ENCODE data around the gene LGR4.
A peak's percentile ranks its signal among the peaks of the same experiment; 100 is the strongest.
"Not testable (repeated sequence)": the region's sequence is repeated elsewhere in the genome, so short reads cannot be mapped to it uniquely, and the experiment has no call there.

The LGR4 gene

DNA sequence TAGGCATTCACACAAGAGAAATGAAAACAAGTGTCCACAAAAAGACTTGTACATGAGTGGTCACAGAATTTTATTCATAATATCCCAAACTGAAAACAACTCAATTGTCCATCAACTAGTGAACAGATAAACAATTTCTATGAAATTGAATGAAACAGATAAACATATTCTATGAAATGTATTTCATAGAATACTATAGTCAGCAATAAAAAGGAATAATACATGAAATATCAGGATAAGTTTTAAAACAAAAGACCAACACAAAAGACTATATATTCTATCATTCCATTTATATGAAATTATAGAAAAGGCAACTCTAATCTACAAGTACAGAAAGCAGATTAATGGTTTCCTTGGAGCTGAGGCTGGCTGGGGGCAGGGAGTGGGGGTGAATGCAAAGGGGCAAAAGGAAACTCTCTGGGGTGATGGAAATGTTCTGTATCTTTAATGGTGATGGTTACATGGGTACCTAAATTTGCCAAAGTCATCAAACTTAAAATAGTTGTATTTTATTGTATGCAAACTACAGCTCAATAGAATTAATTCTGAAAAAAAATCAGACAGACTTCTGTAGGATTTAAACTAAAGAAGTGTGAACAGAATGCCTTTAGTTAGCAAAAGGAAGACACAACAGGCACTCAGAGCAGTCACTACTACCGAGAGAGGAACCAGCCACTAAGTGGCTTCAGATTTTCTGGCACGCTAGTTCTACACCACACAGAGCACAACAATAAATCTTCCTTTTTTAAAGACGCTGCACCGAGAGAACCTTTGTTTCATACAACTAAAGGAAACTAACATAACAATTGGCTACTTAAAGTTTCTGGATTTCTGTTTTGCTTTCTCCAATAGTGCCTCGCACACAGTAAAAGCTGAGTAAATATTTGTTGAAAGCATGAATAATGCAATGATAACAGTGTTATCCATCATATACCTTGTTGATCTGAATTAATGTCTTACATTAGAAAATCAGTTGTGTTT lies 124.9 kb downstream of the LGR4 start:
- peak overlapping the region; percentile 9 for H3K4me3 ChIP-seq (ENCODE audit: low read depth, low read length)
- no peak for DNase-seq (ENCODE audit: low read depth)
- TF ChIP-seq, protein P1, sequence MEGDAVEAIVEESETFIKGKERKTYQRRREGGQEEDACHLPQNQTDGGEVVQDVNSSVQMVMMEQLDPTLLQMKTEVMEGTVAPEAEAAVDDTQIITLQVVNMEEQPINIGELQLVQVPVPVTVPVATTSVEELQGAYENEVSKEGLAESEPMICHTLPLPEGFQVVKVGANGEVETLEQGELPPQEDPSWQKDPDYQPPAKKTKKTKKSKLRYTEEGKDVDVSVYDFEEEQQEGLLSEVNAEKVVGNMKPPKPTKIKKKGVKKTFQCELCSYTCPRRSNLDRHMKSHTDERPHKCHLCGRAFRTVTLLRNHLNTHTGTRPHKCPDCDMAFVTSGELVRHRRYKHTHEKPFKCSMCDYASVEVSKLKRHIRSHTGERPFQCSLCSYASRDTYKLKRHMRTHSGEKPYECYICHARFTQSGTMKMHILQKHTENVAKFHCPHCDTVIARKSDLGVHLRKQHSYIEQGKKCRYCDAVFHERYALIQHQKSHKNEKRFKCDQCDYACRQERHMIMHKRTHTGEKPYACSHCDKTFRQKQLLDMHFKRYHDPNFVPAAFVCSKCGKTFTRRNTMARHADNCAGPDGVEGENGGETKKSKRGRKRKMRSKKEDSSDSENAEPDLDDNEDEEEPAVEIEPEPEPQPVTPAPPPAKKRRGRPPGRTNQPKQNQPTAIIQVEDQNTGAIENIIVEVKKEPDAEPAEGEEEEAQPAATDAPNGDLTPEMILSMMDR (IDR thresholded peaks at IDR 0.05; ENCODE audit: control insufficient read depth, extremely low read depth, insufficient read depth) = no peak

DNA sequence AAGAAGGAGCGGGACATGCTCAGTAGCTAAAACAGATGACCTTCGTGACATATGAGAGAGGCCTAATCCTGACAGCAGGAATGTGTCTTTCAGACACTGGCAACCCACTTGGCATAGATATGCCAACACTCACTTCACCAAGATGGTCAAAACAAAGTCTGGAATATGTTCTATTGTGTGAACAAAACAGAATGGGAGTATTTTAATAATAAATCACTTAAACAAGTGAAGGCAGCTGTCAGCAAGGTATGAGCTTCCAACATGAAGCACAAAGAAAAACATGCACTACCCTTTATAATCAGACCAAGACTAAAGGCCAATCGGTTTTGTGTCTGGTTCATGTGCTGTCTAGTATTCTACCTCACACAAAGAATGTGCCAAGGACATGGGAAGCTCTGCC lies 132.6 kb downstream of the LGR4 start:
- DNase-seq (ENCODE audit: low read depth) = no peak
- H3K4me3 ChIP-seq (ENCODE audit: low read depth, low read length) = no peak overlapping the region
- TF ChIP-seq, protein P1 (IDR thresholded peaks at IDR 0.05; ENCODE audit: control insufficient read depth, extremely low read depth, insufficient read depth) = no peak

DNA sequence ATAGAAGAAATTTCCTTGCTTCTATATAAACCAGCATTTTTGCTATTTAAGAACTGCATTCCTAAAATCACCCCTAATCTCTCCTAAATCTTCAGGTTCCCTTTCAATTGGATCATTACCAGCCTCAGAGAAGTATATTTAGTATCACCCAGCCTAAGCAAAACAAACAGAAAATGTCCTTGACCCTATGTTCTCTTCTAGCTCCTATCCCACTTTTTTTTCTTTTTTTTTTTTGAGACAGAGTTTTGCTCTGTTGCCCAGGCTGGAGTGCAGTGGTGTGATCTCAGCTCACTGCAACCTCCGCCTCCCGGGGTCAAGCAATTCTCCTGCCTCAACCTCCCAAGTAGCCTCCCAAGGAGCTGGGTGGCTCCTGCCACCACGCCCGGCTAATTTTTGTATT lies 137.8 kb downstream of the LGR4 start:
- not testable (repeated sequence) for H3K4me3 ChIP-seq (ENCODE audit: low read depth, low read length); DNase-seq (ENCODE audit: low read depth)

DNA sequence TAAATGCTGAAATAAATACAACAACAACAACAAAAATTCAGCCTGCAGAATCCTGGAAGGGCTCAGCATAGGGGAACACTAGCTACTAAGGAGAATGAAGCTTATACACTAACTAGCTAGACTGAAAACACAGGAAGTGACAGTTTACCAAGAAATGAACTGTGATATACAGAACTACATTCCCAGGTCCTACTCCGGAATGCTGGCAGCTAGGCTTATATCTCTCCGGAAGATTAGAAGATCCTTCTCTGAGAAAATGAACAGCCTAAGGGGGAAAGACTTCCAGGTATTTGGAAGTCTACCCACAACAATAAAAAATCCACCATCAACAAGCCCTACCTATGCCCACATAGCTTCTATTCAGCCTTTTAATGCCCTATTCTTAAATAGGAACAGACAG lies 140.6 kb downstream of the LGR4 start:
- DNase-seq (ENCODE audit: low read depth) = no peak
- H3K4me3 ChIP-seq (ENCODE audit: low read depth, low read length) = no peak overlapping the region

DNA sequence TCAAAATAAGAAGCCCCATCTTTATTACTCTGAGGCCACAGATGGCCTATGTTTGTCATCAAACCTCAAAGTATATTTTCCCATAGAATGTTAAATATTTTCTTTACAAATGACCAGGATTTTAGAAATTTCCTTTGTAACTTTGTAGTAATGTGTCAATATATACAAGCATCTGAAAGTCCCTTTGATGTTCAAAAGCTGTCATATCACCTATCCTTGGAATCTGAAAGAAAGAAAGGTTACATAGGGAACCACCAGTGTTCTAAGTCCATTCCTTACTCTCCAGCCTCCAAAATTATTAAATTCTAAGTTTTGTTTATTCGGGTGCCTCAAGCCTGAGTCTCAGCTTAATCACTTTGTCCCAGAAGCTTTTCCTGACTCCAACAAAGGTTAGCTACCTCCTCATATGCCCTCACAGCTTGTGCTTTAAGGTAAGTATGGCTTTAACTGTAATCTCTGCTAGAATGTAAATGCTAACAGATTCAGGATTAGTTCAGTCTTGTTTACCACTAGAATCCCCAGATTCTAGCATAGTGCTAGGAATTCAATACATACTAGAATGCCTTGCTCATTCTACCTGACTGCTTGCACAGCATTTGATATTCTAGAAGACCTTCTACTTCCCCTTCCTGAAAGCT lies 141.8 kb downstream of the LGR4 start:
- no peak overlapping the region for H3K4me3 ChIP-seq (ENCODE audit: low read depth, low read length)
- DNase-seq (ENCODE audit: low read depth) = no peak
- TF ChIP-seq, protein P1 (IDR thresholded peaks at IDR 0.05; ENCODE audit: control insufficient read depth, extremely low read depth, insufficient read depth) = no peak

More for the DNA sequence above, 140.6 kb downstream of the LGR4 start:
- TF ChIP-seq, protein P1 (IDR thresholded peaks at IDR 0.05; ENCODE audit: control insufficient read depth, extremely low read depth, insufficient read depth) = no peak

DNA sequence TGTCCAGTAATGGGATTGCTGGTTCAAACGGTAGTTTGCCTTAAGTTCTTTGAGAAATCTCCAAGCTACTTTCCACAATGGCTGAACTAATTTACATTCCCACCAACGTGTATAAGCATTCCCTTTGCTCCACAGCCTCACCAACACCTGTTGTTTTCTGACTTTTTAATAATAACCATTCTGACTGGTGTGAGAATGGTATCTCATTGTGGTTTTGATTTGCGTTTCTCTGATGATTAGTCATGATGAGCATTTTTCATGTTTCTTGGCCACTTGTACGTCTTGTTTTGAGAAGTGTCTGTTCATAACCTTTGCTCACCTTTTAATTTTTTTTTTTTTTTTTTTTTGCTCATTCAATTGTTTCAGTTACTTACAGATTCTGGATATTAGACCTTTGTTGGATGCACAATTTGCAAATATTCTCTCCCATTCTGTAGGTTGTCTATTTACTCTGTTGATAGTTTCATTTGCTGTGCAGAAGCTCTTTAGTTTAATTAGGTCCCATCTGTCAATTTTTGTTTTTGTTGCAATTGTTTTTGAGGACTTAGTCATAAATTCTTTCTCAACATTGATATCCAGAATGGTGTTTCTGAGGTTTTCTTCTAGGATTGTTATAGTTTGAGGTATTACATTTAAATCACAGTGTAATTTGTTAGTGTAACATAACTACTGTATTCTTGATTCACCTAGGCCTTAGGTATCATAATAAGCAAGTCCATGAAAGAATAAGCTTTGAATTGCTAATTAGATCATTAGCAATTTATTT lies 142.5 kb downstream of the LGR4 start:
- H3K4me3 ChIP-seq (ENCODE audit: low read depth, low read length) = no peak overlapping the region
- no peak for DNase-seq (ENCODE audit: low read depth)
- TF ChIP-seq, protein P1 (IDR thresholded peaks at IDR 0.05; ENCODE audit: control insufficient read depth, extremely low read depth, insufficient read depth) = no peak

DNA sequence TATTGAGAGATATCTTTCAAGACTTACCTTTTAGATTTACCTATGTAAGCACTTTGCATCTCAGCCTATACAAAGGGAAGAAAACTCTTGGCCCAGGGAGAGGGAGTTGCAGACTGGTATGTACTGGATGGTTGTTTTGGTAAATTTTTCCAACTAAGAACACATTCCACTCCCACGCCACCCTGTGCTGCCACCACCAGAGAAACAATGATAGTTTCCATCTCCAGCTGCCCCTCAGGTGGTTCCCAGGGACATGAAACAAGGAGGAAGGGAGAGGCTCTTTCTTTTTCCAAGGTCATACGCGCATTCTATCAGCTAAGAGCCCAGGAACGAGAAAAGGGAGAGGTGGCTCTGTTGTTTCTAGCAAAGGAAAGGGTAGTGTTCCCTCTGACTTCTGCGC lies 144.0 kb downstream of the LGR4 start:
- DNase-seq (ENCODE audit: low read depth) = no peak
- no peak overlapping the region for H3K4me3 ChIP-seq (ENCODE audit: low read depth, low read length)
- TF ChIP-seq, protein P1 (IDR thresholded peaks at IDR 0.05; ENCODE audit: control insufficient read depth, extremely low read depth, insufficient read depth) = no peak

DNA sequence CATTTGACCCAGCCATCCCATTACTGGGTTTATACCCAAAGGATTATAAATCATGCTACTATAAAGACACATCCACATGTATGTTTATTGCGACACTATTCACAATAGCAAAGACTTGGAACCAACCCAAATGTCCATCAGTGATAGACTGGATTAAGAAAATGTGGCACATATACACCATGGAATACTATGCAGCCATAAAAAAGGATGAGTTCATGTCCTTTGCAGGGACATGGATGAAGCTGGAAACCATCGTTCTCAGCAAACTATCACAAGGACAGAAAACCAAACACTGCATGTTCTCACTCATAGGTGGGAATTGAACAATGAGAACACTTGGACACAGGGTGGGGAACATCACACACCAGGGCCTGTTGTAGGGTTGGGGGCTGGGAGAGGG lies 145.5 kb downstream of the LGR4 start:
- DNase-seq (ENCODE audit: low read depth); H3K4me3 ChIP-seq (ENCODE audit: low read depth, low read length): not testable (repeated sequence)

DNA sequence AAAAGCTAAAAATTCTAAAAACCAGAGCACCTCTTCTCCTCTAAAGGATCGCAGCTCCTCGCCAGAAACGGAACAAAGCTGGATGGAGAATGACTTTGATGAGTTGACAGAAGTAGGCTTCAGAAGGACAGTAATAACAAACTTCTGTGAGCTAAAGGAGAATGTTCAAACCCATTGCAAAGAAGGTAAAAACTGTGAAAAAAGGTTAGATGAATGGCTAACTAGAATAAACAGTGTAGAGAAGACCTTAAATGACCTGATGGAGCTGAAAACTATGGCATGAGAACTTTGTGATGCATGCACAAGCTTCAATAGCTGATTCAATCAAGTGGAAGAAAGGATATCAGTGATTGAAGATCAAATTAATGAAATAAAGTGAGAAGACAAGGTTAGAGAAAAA lies 150.4 kb downstream of the LGR4 start:
- H3K4me3 ChIP-seq (ENCODE audit: low read depth, low read length); DNase-seq (ENCODE audit: low read depth): not testable (repeated sequence)

DNA sequence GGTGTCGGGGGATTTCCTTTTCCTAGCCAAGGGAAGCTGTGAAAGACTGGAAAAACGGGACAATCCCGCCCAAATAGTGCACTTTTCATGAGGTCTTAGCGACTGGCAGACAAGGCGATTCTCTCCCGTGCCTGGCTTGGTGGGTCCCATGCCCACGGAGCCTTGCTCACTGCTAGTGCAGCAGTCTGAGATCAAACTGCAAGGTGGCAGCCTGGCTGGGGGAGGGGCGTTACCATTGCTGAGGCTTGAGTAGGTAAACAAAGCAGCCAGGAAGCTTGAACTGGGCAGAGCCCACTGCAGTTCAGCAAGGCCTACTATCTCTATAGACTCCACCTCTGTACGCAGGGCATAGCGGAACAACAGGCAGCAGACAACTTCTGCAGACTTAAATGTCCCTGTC lies 151.2 kb downstream of the LGR4 start:
- not testable (repeated sequence) for H3K4me3 ChIP-seq (ENCODE audit: low read depth, low read length); DNase-seq (ENCODE audit: low read depth)

Measured in LNCaP clone FGC (cell line).